Islet precursor cell (in vitro differentiated cells): ENCODE measurements around the gene GIMAP1.
"Not testable (repeated sequence)": the region's sequence is repeated elsewhere in the genome, so short reads cannot be mapped to it uniquely, and the experiment has no call there.

Experiments used
- DNase-seq: peaks from one replicate; pipeline ENCODE4 v3.0.0-alpha.2; 2018

The GIMAP1 gene

DNA sequence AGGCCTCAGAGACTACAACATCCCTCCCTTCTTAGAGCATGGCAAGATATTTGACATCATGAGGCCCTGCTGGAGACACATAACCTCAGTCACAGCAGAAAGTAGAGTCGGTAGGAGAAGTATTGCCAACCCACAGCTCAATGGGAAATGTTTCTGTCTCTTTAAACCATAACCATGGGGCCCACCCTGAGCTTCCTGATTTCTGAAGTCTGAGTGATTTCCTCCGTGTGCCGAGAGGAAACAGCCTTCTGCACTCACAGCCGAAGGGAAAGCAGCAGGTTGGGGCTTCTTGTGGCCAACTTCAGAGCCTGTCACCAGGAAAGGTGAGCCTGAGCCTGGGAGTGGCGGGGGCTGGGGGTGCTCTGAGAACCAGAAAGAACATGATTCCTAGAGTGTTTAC, at the start of gene GIMAP1:
Gene GIMAP1 (plus strand): TSS at position 246 of the 400 bp plus-strand sequence. CDS start 2,435 bp downstream, outside the sequence.
- peak; percentile 22 for DNase-seq

- DNase-seq = peak; percentile 10
Observed at GRCh38 chr7:150668472-150668911, 47.9 kb upstream of the GIMAP1 start.

GRCh38 chr7:150668977-150669376, 47.4 kb upstream of the GIMAP1 start:
- no peak for DNase-seq

GRCh38 chr7:150671798-150672585, 44.4 kb upstream of the GIMAP1 start:
- not testable (repeated sequence) for DNase-seq

- no peak for DNase-seq
Observed at GRCh38 chr7:150675714-150676113, 40.7 kb upstream of the GIMAP1 start.

- DNase-seq = not testable (repeated sequence)
Observed at GRCh38 chr7:150676276-150676675, 40.1 kb upstream of the GIMAP1 start.

- DNase-seq = not testable (repeated sequence)
Observed at GRCh38 chr7:150676854-150677253, 39.6 kb upstream of the GIMAP1 start.

- not testable (repeated sequence) for DNase-seq
Observed at GRCh38 chr7:150678601-150679000, 37.8 kb upstream of the GIMAP1 start.

- DNase-seq = not testable (repeated sequence)
Observed at GRCh38 chr7:150680364-150680763, 36.0 kb upstream of the GIMAP1 start.

- peak; percentile 14 for DNase-seq
Observed at GRCh38 chr7:150685219-150686029, 31.0 kb upstream of the GIMAP1 start, which contains the start of gene GIMAP2. Gene GIMAP2 (plus strand): TSS chr7:150685706. CDS start chr7:150687060, 1,354 bp downstream.

GRCh38 chr7:150686030-150686631, 30.3 kb upstream of the GIMAP1 start:
- peak; percentile 11 for DNase-seq

DNA sequence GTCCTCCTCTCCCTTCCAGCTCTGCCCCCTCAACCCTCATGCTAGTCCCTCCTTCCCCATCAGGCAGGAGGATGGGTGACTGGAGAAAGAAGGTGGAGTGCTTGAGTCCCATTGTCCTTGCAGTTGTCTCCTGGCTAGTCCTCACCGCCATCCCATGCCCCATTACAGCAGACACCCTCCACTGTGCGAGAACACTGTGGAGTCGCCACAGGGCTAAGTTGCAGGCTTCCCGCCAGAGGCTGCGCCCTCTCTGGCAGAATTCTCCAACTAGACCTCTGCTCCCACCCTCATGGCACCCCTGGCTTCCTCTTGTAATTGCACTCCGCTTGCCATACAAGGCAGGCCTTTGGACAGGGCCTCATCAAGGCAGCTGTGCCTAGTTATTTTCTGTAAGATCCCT, 27.8 kb upstream of the GIMAP1 start:
- DNase-seq = peak; percentile 15

GRCh38 chr7:150695654-150696053, 20.8 kb upstream of the GIMAP1 start:
- DNase-seq = peak; percentile 7

DNA sequence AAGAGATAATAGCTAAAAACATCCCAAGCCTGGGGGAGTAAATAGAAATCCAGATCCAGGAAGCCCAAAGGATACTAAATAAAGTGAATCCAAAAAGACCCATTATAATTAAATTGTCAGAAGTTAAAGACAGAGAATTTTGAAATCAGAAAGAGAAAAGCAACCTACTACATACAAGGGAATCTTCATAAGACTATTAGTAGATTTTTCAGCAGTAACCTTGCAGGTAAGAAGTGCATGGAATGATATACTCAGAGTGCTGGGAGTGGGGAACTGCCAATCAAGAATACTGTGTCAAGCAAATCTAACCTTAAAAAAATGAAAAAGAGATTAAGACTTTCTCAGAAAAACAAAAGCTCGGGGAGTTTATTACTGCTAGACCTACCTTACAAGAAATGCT, 13.2 kb upstream of the GIMAP1 start:
- no peak for DNase-seq

DNA sequence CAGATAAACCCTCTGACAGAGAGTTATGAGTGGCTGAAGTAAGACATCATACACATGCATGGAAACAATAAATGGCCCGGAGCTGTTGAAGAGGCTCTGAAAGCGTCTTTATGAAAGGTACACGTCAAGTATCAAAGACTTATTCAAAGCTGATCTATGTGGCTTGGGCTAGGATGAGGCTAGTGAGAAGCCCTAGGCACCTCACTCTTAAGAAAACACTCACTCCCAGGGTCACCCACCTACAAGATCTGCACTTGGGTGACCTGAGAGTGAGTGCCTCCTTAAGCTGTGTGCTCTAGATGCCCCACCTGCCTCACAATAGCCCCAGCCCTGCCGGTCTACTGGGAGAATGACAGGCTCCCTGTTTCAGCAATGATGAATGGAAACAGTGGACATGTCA, 1.1 kb upstream of the GIMAP1 start:
- peak; percentile 33 for DNase-seq

DNA sequence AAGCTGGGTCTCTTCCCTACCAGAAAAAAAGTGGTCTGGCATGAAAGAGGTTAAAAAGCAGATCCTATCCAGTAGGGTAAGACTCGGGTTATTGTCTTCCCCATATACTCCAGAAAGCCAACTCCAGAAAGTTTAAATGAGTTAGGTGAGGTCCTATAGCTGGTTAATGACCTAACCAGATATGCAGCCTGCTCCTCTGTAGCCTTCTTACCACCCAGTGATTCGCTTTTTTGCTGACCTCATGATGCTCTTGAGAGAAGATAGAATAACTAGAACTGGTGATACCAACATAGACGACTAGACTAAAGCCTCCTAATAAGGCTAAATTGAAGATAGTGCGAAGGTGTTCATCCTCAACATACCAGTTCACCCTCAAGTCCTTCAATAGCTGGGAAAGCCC, 675 bp upstream of the GIMAP1 start:
- no peak for DNase-seq

- no peak for DNase-seq
Observed at GRCh38 chr7:150716939-150717338, 526 bp downstream of the GIMAP1 start.

DNA sequence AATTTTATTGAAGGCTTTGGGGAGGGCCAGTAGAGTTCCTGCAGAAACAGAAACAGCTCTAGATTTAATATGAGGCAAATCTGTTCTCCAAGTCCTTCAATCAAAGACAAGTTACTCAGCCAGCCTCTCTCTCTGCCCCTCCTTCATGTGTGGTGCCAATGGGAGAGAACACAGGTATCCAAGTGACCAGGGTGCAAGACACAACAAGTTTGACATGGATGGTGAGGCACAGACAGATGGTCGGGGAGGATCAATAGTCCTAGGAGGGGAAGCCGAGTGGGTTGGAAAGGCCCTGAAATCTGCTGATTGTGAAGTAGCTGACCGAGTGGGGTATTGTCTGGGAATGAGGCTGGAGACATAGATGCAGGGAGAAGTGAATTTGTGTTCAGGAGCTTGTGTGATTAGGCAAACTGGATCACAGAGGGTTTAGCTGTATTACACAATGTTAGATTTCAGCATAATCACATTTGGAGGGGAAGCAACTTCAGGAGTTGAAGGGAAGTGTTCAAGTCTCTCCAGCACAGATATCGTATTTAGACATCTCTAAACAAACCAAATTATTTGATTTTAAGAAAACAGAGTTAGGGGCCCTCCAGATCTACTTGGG, 1.5 kb downstream of the GIMAP1 start:
- DNase-seq = peak; percentile 20

DNA sequence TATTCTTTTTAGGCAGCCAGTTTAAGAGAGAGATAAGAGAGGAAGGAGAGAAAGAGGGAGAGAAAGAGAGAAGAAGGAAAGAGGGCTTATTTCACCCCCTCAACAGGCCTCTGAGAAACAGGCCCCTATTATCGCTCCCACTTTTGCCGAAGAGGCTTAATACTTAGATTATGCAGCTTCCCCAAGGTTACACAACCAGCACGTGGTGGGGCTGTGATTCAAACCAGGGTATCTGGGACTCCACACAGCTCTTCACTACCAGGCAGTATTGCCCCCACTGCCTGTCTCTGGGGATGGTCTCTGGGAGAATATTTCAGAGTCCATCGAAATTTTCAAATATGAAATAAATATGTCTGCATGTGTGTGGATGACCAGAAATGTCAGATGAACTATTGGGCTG, 3.0 kb downstream of the GIMAP1 start:
- DNase-seq = no peak

DNA sequence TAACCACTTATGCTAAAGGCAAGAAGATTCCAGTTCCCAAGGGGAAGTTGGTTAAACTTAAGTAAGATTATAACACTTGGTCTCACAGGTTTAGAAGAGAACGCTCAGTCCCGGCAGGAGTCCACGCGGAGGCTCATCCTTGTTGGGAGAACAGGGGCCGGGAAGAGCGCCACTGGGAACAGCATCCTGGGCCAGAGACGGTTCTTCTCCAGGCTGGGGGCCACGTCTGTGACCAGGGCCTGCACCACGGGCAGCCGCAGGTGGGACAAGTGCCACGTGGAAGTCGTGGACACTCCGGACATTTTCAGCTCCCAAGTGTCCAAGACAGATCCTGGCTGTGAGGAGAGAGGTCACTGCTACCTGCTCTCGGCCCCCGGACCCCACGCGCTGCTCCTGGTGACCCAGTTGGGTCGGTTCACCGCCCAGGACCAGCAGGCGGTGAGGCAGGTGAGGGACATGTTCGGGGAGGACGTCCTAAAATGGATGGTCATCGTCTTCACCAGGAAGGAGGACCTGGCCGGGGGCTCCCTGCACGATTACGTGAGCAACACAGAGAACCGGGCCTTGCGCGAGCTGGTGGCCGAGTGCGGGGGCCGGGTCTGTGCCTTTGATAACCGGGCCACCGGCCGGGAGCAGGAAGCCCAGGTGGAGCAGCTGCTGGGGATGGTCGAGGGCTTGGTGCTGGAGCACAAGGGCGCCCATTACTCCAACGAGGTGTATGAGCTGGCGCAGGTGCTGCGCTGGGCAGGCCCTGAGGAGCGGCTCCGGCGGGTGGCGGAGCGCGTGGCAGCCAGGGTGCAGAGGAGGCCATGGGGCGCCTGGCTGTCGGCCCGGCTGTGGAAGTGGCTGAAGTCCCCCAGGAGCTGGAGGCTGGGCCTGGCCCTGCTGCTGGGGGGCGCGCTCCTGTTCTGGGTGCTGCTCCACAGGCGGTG, 3.8 kb downstream of the GIMAP1 start:
- peak; percentile 44 for DNase-seq

- peak; percentile 22 for DNase-seq
Observed at GRCh38 chr7:150721970-150722373, 5.6 kb downstream of the GIMAP1 start.
